HG03039 (cell line): ENCODE results near the gene EME2.

Experiments used
- ATAC-seq: cut with Tn5 transposase; IDR thresholded peaks from one replicate; pipeline ENCODE4 v1.9.1; 2021; ENCODE audit warnings: mild to moderate bottlenecking, moderate library complexity; ENCODE audit not compliant: unreplicated experiment

Gene EME2

GRCh38 chr16:1745181-1745899, 27.3 kb upstream of the EME2 start:
- ATAC-seq, result no peak

- ATAC-seq, result no peak
Observed at GRCh38 chr16:1745900-1746692, 26.5 kb upstream of the EME2 start.

GRCh38 chr16:1746693-1747195, 25.9 kb upstream of the EME2 start:
- ATAC-seq, result no peak

- no peak for ATAC-seq
Observed at GRCh38 chr16:1747934-1748333, 24.7 kb upstream of the EME2 start.

- no peak for ATAC-seq
Observed at GRCh38 chr16:1749152-1750117, 23.2 kb upstream of the EME2 start.

- no peak for ATAC-seq
Observed at GRCh38 chr16:1751946-1752345, 20.7 kb upstream of the EME2 start.

- ATAC-seq, result no peak
Observed at GRCh38 chr16:1752853-1753252, 19.8 kb upstream of the EME2 start.

- ATAC-seq, result no peak
Observed at GRCh38 chr16:1754204-1754603, 18.4 kb upstream of the EME2 start.

- ATAC-seq, result no peak
Observed at GRCh38 chr16:1757714-1758461, 14.7 kb upstream of the EME2 start.

GRCh38 chr16:1758923-1759322, 13.7 kb upstream of the EME2 start:
- ATAC-seq, result no peak

- no peak for ATAC-seq
Observed at GRCh38 chr16:1759511-1759910, 13.1 kb upstream of the EME2 start.

GRCh38 chr16:1760911-1761310, 11.7 kb upstream of the EME2 start:
- no peak for ATAC-seq

GRCh38 chr16:1761751-1762150, 10.9 kb upstream of the EME2 start:
- ATAC-seq, result no peak

GRCh38 chr16:1762196-1762878, 10.3 kb upstream of the EME2 start:
- no peak for ATAC-seq

GRCh38 chr16:1762879-1763520, 9.6 kb upstream of the EME2 start:
- no peak for ATAC-seq

GRCh38 chr16:1763521-1764511, 8.8 kb upstream of the EME2 start:
- ATAC-seq, result no peak

- no peak for ATAC-seq
Observed at GRCh38 chr16:1764971-1765370, 7.6 kb upstream of the EME2 start.

GRCh38 chr16:1765826-1766225, 6.8 kb upstream of the EME2 start:
- ATAC-seq, result no peak
